HepG2 (cell line): ENCODE measurements around the gene CSKMT. TPM values are rescaled to one million over a fixed set of nuclear protein-coding genes. Genes with fewer than 3 reads are reported as not detected.

ENCODE experiments used
- BRCA1 ChIP-seq: sonication (generic); formaldehyde crosslinking; IDR thresholded peaks from 2 replicates; pipeline ENCODE4 v1.4.0; 2020; ENCODE audit warnings: missing genetic modification reagents
- CBX1 ChIP-seq: IDR thresholded peaks from one replicate; pipeline ENCODE4 v1.6.1; 2016; ENCODE audit warnings: antibody characterized with exemption, low read depth
- DZIP1 ChIP-seq: sonication (generic); formaldehyde crosslinking; IDR thresholded peaks from 2 replicates; pipeline ENCODE4 v1.5.0; 2020; ENCODE audit warnings: mild to moderate bottlenecking, missing genetic modification reagents
- TCF7L2 ChIP-seq: IDR thresholded peaks from 2 replicates; pipeline ENCODE4 v1.6.1; 2011; ENCODE audit warnings: mild to moderate bottlenecking, low read depth, low read length, moderate library complexity
- ZNF225 ChIP-seq: sonication (generic); formaldehyde crosslinking; IDR thresholded peaks from 2 replicates; pipeline ENCODE4 v1.4.0; 2020; ENCODE audit warnings: mild to moderate bottlenecking, missing genetic modification reagents
- ZNF556 ChIP-seq: sonication (generic); formaldehyde crosslinking; IDR thresholded peaks from 2 replicates; pipeline ENCODE4 v1.4.0; 2020; ENCODE audit warnings: mild to moderate bottlenecking, missing genetic modification reagents, borderline replicate concordance
- polyA plus RNA-seq, 8 experiments: library from polyadenylated mRNA; depleted of rRNA in 3 of 8; stranded (reverse) in 7 of 8; unstranded in 1 of 8; fragments of >200 nt; fragmentation: Illumina TruSeq in 4 of 8; extraction: Trizol in 4 of 8; gene quantifications; 2 replicates each; pipeline versions ENCODE4 v1.2.1 to v1.2.3, GENCODE V29; 2011 to 2016; ENCODE audit warnings: low read depth in 4 of 8, missing spikeins in 1 of 8, mixed read lengths in 1 of 8; ENCODE audit not compliant: insufficient read depth in 1 of 8
- total RNA-seq, 5 experiments: library from RNA; depleted of rRNA; stranded (reverse); fragments of >200 nt; fragmentation: Illumina TruSeq; extraction: Trizol; gene quantifications; 2 replicates each; pipeline ENCODE4 v1.2.3, GENCODE V29; 2016; ENCODE audit warnings: low read depth in 1 of 5
- TF ChIP-seq, protein P1 (sequence below), 2 experiments: sonication (generic) in 1 of 2; formaldehyde crosslinking in 1 of 2; IDR thresholded peaks; 2 replicates each; pipeline versions ENCODE4 v1.6.1 to v1.9.0; 2014 to 2022; ENCODE audit warnings: antibody characterized with exemption in 1 of 2, borderline replicate concordance in 1 of 2, inconsistent platforms in 1 of 2, low read depth in 1 of 2, missing genetic modification reagents in 1 of 2
- TF ChIP-seq, protein P2 (sequence below): fragments of 450-650 bp; IDR thresholded peaks from 2 replicates; pipeline ENCODE4 v1.6.1; 2017

Gene CSKMT
- total and polyA plus RNA-seq, 2 of the 13 experiments (the other 11 are each of a cell fraction or from before 2014, with no cell fraction given), result 7.6 to 31.8 TPM

DNA sequence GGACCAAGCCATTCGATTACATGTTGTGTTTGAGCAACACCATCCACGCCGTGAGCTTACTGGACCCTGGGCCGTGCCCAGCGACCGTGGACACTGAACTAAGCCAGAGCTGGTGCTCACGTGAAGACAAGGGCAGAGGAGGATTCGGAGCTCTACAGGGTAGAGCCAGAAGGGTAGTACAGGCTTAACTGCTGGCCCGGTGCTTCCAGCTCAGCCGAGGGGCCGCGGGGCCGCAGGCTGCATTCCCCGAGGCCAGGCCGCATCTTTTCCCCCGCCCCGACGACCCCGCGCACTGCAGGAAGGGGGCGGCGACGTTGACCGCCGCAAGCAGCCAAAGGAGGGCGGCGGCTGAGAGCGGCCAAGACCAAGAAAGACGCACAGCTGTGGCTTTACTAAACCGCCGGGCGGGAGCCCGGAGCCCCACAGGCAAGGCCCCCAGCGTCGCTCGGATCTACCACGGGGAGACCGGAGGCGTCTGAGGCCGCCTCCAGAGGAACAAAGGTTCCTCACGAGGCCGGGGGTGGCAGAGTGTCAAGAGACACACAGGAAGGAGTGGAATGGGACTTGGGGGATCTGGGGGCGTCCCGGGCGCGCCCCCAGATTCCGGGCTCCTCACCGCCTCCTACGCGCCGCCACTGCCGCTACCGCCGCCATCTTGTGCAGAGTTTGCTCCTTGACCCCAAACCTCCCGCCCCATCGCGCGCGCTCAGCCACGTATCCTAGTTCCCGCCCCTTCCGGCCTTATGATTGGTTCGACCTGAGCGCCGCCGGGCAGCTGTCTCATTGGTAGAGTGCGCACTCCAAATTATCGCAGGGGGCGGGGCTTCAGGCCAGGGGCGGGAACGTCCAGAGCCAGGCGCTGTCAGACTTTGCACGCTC lies 18.9 kb upstream of the CSKMT start, which contains the start of gene GANAB (continued):
- TF ChIP-seq, protein P1, sequence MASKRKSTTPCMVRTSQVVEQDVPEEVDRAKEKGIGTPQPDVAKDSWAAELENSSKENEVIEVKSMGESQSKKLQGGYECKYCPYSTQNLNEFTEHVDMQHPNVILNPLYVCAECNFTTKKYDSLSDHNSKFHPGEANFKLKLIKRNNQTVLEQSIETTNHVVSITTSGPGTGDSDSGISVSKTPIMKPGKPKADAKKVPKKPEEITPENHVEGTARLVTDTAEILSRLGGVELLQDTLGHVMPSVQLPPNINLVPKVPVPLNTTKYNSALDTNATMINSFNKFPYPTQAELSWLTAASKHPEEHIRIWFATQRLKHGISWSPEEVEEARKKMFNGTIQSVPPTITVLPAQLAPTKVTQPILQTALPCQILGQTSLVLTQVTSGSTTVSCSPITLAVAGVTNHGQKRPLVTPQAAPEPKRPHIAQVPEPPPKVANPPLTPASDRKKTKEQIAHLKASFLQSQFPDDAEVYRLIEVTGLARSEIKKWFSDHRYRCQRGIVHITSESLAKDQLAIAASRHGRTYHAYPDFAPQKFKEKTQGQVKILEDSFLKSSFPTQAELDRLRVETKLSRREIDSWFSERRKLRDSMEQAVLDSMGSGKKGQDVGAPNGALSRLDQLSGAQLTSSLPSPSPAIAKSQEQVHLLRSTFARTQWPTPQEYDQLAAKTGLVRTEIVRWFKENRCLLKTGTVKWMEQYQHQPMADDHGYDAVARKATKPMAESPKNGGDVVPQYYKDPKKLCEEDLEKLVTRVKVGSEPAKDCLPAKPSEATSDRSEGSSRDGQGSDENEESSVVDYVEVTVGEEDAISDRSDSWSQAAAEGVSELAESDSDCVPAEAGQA (IDR thresholded peaks at IDR 0.05; ENCODE audit: low read depth), result peak; percentile 59; the same call in 1 of the 2 replicates
- TF ChIP-seq, protein P1 (CRISPR knock-in tag; IDR thresholded peaks at IDR 0.05; ENCODE audit: borderline replicate concordance), result no peak
- TF ChIP-seq BRCA1 (CRISPR knock-in tag) (no peak), ZNF225 (no peak; the same call in 1 of the 2 replicates), ZNF556 (no peak; the same call in 1 of the 2 replicates), TCF7L2 (no peak), DZIP1 (no peak), CBX1 (no peak)
- TF ChIP-seq, protein P2, sequence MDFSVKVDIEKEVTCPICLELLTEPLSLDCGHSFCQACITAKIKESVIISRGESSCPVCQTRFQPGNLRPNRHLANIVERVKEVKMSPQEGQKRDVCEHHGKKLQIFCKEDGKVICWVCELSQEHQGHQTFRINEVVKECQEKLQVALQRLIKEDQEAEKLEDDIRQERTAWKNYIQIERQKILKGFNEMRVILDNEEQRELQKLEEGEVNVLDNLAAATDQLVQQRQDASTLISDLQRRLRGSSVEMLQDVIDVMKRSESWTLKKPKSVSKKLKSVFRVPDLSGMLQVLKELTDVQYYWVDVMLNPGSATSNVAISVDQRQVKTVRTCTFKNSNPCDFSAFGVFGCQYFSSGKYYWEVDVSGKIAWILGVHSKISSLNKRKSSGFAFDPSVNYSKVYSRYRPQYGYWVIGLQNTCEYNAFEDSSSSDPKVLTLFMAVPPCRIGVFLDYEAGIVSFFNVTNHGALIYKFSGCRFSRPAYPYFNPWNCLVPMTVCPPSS, result no peak
